Measurements from ENCODE around the gene DOCK3.

The DOCK3 gene, protein sequence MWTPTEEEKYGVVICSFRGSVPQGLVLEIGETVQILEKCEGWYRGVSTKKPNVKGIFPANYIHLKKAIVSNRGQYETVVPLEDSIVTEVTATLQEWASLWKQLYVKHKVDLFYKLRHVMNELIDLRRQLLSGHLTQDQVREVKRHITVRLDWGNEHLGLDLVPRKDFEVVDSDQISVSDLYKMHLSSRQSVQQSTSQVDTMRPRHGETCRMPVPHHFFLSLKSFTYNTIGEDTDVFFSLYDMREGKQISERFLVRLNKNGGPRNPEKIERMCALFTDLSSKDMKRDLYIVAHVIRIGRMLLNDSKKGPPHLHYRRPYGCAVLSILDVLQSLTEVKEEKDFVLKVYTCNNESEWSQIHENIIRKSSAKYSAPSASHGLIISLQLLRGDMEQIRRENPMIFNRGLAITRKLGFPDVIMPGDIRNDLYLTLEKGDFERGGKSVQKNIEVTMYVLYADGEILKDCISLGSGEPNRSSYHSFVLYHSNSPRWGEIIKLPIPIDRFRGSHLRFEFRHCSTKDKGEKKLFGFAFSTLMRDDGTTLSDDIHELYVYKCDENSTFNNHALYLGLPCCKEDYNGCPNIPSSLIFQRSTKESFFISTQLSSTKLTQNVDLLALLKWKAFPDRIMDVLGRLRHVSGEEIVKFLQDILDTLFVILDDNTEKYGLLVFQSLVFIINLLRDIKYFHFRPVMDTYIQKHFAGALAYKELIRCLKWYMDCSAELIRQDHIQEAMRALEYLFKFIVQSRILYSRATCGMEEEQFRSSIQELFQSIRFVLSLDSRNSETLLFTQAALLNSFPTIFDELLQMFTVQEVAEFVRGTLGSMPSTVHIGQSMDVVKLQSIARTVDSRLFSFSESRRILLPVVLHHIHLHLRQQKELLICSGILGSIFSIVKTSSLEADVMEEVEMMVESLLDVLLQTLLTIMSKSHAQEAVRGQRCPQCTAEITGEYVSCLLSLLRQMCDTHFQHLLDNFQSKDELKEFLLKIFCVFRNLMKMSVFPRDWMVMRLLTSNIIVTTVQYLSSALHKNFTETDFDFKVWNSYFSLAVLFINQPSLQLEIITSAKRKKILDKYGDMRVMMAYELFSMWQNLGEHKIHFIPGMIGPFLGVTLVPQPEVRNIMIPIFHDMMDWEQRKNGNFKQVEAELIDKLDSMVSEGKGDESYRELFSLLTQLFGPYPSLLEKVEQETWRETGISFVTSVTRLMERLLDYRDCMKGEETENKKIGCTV (N-terminal part only)

DNA sequence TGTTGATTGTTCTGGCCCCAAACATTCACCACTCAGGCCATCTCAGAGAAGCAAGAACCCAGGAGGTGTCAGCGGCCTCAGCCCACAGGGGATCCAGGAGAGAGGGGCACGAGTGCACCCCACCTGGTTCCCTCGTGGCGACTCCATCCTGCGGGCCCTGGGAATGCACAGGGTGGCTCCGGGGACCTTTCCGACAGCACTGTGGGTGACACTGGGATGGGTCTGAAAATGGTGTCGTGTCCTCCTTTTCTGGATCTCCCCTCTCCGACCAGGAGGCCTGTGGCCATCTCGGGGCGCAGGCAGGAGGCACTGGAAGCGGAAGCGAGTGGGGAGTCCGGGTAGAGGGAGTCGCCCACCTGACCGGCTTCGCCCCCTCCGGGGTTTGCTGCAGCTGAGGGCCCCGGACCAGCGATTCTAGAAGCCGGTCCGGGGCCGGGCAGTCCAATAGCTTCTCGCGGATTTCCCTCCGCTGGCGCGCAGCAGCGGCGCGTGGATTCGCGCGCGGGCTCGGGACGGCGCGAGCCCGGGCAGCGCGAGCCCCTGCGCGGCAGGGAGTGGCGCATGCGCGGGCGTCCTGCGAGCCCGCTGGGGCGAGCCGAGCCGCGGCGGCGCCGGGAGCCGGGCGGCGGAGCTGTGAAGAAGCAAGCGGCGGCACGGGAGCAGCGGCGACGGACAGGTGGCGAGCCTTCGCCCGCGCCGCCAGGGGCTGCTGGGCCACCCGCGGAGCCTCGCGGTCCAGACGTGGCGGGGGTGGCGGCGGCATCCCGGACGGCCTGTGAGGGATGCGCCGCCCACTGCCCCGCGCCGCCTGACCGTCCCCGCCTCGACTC lies at the start of gene DOCK3:
Gene DOCK3 (plus strand): TSS at position 579 of the 830 bp plus-strand sequence. CDS start 337 bp downstream, outside the sequence.
- no peak for DNase-seq (ENCODE audit: low read depth)
- TF ChIP-seq, protein P1, sequence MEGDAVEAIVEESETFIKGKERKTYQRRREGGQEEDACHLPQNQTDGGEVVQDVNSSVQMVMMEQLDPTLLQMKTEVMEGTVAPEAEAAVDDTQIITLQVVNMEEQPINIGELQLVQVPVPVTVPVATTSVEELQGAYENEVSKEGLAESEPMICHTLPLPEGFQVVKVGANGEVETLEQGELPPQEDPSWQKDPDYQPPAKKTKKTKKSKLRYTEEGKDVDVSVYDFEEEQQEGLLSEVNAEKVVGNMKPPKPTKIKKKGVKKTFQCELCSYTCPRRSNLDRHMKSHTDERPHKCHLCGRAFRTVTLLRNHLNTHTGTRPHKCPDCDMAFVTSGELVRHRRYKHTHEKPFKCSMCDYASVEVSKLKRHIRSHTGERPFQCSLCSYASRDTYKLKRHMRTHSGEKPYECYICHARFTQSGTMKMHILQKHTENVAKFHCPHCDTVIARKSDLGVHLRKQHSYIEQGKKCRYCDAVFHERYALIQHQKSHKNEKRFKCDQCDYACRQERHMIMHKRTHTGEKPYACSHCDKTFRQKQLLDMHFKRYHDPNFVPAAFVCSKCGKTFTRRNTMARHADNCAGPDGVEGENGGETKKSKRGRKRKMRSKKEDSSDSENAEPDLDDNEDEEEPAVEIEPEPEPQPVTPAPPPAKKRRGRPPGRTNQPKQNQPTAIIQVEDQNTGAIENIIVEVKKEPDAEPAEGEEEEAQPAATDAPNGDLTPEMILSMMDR (conservative IDR thresholded peaks at IDR 0.05; ENCODE audit: low read depth, low read length) = no peak
- peak within 1 kb of the TSS; percentile 52 for H3K4me3 ChIP-seq (ENCODE audit: low read length)

DNA sequence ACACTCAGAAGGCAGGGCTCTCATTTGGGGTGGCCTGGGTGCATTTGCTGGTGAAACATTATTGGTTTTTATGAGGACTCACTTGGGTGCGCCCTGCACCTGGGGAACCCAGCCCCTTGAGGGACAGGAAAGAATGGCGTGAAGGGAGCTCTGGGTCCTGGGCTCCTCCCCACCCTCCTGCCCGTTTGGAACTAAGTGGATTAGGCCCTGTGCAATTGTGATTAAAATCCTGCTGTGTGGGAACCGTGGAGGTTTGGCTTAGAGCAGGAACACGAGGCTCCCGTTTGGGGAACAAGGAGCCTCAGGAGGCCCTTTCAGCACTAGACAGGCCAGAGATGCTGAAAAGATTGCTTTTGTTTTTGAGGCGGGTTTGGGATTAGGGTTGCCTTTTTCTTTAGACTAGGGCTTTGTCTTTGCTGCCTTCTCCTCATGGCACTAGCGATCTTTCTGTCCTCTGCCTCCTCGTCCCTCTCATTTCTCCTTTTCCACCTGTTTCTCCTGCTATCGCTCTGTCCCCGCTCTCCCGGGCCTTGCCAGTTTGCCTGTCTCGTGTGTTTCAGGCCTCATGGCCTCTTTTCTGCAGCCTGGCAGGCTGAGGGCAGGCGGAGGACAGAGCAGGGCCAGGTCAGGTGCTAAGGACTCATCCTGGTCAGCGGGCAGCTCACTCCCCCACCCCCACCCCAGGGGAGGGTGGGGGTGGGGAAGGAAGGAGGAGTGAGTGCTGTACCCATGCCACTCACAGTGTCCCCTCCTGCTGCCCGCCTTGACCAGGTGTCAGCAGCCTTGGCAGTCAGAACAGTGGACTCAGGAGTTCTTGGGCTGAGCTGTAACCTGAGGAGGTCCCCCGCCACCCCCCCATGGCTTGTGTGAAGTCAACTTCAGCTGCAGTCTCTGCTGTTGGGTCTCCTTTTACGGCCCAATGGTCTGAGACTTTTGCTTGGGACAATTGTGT lies 49.2 kb upstream of the DOCK3 start:
- TF ChIP-seq, protein P1 (conservative IDR thresholded peaks at IDR 0.05; ENCODE audit: low read depth, low read length) = no peak
- no peak overlapping the region for H3K4me3 ChIP-seq (ENCODE audit: low read length)
- DNase-seq (ENCODE audit: low read depth) = no peak

DNA sequence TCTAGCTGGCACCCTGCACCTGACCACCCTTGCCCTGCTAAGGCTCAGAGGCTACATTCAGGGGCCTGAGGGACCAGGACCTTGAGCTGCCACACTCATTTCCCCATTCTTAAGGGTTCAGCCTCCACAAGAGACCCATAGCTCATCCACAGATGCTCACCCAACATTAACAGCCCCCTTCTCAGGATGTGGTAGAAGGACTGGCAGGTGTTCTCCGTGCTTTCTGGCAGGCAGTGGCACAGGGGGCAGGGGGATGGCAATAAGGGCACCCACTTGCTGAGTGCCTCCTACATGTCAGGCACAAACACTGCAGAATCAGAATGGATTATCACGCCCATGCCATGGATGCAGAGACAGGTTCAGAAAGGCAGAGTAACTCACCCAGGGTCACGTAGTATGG lies 48.3 kb upstream of the DOCK3 start:
- no peak overlapping the region for H3K4me3 ChIP-seq (ENCODE audit: low read length)
- TF ChIP-seq, protein P1 (conservative IDR thresholded peaks at IDR 0.05; ENCODE audit: low read depth, low read length) = no peak
- no peak for DNase-seq (ENCODE audit: low read depth)

DNA sequence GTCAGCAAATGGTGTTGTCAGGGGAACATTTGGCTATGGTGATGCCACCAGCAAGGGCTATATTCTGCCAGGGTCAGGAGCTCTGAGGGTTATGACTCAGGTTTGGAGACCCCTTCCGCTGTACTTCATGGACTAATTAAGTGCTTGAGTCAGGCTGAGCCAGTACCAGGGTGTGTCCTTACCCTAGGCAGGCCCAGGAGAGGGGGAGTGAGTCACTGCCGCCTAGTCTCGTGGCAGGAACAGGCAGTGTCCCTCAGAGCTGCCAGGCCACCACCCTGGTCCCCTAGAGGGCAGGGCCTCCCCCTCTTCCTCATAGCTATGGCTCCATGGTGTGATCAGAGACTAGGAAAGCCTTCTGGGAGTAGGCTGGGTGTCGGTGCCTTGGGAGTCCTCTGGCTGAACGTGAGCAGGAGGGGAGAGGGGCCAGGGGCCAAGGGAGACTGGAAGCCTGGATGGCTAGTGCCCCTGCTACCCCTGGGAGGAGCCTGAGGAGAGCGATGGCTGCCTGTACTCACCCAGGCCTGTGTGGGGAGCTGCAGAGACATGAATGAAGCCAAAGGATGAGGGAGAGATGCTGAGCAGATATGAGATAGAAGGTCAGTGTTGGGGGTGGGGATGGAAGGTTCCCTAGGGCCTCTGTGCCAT lies 47.2 kb upstream of the DOCK3 start:
- DNase-seq (ENCODE audit: low read depth) = peak; percentile 95
- TF ChIP-seq, protein P1 (conservative IDR thresholded peaks at IDR 0.05; ENCODE audit: low read depth, low read length) = peak; percentile 53
- H3K4me3 ChIP-seq (ENCODE audit: low read length) = no peak overlapping the region

DNA sequence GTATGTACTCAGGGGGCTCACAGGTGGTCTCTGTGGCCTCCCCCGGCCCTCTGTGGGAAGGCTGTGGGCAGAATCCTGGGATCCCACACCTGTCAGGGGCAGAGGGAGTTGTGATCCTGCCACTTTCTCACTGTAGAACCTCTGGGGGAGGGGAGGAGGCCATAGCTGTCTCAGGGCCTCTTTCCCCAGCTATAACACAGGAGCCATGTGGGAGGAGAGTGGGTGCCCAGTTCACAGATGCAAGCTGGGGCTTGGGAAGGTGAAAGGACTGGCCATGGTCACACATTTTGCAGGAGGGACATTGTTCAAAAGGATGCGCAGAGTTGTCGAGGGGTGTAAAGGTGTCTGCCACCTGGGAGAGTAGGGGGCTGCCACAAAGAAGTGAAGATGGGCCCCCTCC lies 46.1 kb upstream of the DOCK3 start:
- H3K4me3 ChIP-seq (ENCODE audit: low read length) = no peak overlapping the region
- TF ChIP-seq, protein P1 (conservative IDR thresholded peaks at IDR 0.05; ENCODE audit: low read depth, low read length) = no peak
- DNase-seq (ENCODE audit: low read depth) = no peak
